Coronary artery (tissue), 2 donors: ENCODE data around the gene NUP210.

ENCODE experiments used
- DNase-seq: peaks from one replicate; pipeline ENCODE4 v3.0.0-alpha.2; 2017; ENCODE audit warnings: low spot score
- H3K27ac ChIP-seq, 2 donors: fragments of 200-600 bp; sonication (generic); one replicate each; pipeline ENCODE4 v1.5.1; 2016 to 2019
- H3K4me3 ChIP-seq: fragments of 200-600 bp; sonication (generic); 2 replicates; pipeline ENCODE4 v1.5.1; 2016; ENCODE audit warnings: mild to moderate bottlenecking, moderate library complexity
- CTCF ChIP-seq: fragments of 200-600 bp; sonication (generic); IDR thresholded peaks from one replicate; pipeline ENCODE4 v1.5.1; 2019; ENCODE audit warnings: antibody characterized with exemption

The NUP210 gene

GRCh38 chr3:13420045-13420830 lies at the start of gene NUP210:
TSS of gene NUP210 (minus strand) at chr3:13420322. CDS start at chr3:13420226, 96 bp downstream.
- Histone ChIP-seq H3K4me3 (peak within 1 kb of the TSS; percentile 75), H3K27ac (peak within 1 kb of the TSS; percentile 23 to 32)
- TF ChIP-seq CTCF = no peak
- DNase-seq = no peak

DNA sequence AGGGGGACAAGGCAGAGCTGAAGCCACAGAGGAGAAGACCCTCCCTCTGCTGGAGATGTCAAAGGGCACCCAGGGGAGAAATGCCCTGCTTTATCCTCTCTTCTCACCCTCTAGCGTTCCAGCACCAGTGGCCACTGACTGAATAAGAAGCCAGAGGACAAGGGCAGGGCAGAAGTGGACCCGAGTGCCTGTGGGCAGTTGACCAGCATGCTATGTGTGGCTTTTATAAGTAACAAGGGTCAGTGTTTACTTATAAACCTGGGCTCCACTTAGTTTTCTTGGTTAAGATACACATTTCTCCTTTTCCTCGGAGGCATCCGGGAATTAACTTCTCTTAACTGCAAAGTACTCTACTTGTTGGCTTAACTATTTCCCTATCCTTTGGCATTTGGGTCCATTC lies 46.7 kb upstream of the NUP210 start:
- no peak for TF ChIP-seq CTCF
- no peak for DNase-seq
- Histone ChIP-seq H3K4me3 (no peak overlapping the region), H3K27ac (no peak overlapping the region)

GRCh38 chr3:13465236-13465873 lies 45.2 kb upstream of the NUP210 start:
- TF ChIP-seq CTCF = no peak
- H3K27ac ChIP-seq = no peak overlapping the region
- no peak for DNase-seq
- H3K4me3 ChIP-seq = no peak overlapping the region

DNA sequence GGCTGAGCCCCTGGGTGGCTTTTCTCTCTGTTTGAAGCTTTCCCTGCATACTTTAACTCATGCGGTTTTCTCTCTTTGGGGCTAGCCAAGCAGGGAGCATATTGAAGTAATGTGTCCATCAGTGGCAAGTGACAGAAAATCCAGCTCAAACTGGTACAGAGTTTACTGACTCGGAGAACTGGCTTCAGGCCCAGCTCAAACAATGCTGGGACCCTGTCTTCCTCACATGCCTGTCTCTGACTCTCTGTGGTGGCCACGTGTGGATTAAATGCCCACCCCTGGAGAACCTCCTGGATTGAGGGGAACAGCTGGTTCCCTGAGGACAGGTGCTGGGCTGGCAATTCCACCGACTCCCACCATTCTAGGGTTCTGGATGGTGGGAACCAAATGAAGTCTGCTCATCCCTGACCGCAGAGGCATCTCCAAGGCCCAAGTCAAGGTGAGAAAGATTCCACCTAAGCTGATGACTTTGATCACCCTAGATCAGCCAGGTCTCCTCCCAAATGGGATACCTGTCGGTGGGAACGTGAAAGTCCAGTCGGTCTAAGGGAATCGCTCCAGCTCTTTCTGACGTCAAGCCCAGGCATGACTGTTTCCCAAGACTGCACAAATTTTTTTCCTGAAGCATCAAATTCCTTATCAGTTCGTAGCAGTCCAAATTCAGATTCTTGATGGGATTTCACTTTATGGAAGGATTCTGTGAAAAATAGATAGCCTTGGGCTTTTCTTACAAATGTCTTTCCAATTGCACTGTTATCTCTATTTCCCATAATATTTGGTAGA lies 43.7 kb upstream of the NUP210 start:
- Histone ChIP-seq H3K4me3 (no peak overlapping the region), H3K27ac (no peak overlapping the region)
- TF ChIP-seq CTCF = no peak
- no peak for DNase-seq

DNA sequence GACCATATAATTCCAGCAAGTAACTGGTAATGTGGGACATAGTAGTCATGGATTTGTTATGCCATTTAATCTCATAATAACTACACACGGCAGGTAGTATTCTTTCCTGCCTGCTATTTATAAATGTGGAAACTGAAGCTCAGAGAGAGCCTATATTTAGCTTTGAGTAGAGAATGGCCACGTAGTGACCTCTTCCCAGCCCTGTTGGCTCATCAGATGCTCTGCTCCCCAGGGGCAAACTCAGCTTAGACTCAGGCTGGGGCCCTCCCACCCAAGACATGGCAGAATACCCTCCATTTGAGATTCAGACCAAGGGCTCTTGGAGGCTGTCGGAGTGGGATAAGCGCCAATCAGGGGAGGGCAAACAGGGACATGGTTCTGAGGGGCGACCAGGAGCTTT lies 42.7 kb upstream of the NUP210 start:
- no peak for DNase-seq
- no peak overlapping the region for H3K4me3 ChIP-seq
- no peak overlapping the region for H3K27ac ChIP-seq
- TF ChIP-seq CTCF = no peak

DNA sequence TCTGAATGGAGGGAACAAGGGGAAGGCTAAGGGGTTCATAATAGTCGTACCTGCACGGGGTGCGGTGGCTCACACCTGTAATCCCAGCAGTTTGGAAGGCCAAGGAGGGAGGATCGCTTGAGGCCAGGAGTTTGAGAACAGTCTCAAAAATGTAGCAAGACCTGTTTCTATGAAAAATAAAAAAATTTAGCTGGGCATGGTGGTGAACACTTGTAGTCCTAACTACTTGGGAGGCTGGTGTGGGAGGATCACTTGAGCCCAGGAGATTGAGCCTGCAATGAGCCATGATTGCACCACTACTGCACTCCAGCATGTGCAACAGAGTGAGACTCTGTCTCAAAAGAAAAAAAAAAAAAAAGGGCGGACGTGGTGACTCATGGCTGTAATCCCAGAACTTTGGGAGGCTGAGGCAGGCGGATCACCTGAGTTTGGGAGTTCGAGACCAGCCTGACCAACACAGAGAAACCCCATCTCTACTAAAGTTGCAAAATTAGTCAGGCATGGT lies 42.1 kb upstream of the NUP210 start:
- no peak for DNase-seq
- TF ChIP-seq CTCF = no peak
- Histone ChIP-seq H3K4me3 (no peak overlapping the region), H3K27ac (no peak overlapping the region)
